OCI-LY7 (cell line): ENCODE data around the gene C8G. TPM values are rescaled to one million over a fixed set of nuclear protein-coding genes. Genes with fewer than 3 reads are reported as not detected.

Experiments used
- BruUV-seq: library from RNA; stranded (reverse); fragments of 400-500 nt; replicated peaks from 2 replicates; lab custom pipeline; 2021; lab: Mats Ljungman, UMichigan
- CTCF ChIA-PET: fragments of 300-600 bp; sonication (Branson Sonifier 250); formaldehyde crosslinking; loops from one replicate; lab custom pipeline; 2022; ENCODE audit warnings: antibody characterized with exemption; ENCODE audit not compliant: unreplicated experiment; lab: Charles Lee
- POLR2A ChIA-PET: fragments of 300-600 bp; sonication (Branson Sonifier 250); formaldehyde crosslinking; loops from one replicate; lab custom pipeline; 2022; ENCODE audit warnings: antibody characterized with exemption; lab: Charles Lee
- DNase-seq: peaks from one replicate; pipeline ENCODE4 v3.0.0-alpha.2; 2015; ENCODE audit warnings: low spot score
- H2AFZ ChIP-seq: fragments of 200-600 bp; sonication (generic), shearing (Covaris generic); 2 replicates; pipeline ENCODE4 v1.6.1; 2014; ENCODE audit warnings: mild to moderate bottlenecking, antibody characterized with exemption, low read length, moderate library complexity
- H3K27ac ChIP-seq: fragments of 200-600 bp; sonication (generic); 2 replicates; pipeline ENCODE4 v1.5.1; 2014; ENCODE audit warnings: mixed run types, low read depth, mild to moderate bottlenecking, moderate library complexity, low read length, inconsistent platforms; ENCODE audit not compliant: poor library complexity, severe bottlenecking
- H3K36me3 ChIP-seq: fragments of 200-600 bp; sonication (generic); 2 replicates; pipeline ENCODE4 v1.6.1; 2014; ENCODE audit warnings: mild to moderate bottlenecking, antibody characterized with exemption, low read length, moderate library complexity, mixed read lengths; ENCODE audit not compliant: insufficient read depth
- H3K4me1 ChIP-seq: fragments of 200-600 bp; sonication (generic); 2 replicates; pipeline ENCODE4 v1.5.1; 2014; ENCODE audit warnings: mild to moderate bottlenecking, low read length; ENCODE audit not compliant: insufficient read depth, poor library complexity, severe bottlenecking
- H3K4me2 ChIP-seq: fragments of 200-600 bp; sonication (generic); 2 replicates; pipeline ENCODE4 v1.6.1; 2014; ENCODE audit warnings: mild to moderate bottlenecking, low read length
- H3K4me3 ChIP-seq: fragments of 200-600 bp; sonication (generic); 2 replicates; pipeline ENCODE4 v1.5.1; 2014; ENCODE audit warnings: mild to moderate bottlenecking, low read depth, low read length; ENCODE audit not compliant: poor library complexity, severe bottlenecking
- H3K79me2 ChIP-seq: fragments of 200-600 bp; sonication (generic); 2 replicates; pipeline ENCODE4 v1.6.1; 2016; ENCODE audit warnings: low read depth, mild to moderate bottlenecking, low read length, moderate library complexity, mixed read lengths; ENCODE audit not compliant: insufficient read depth
- H3K9me2 ChIP-seq: fragments of 200-600 bp; sonication (generic); 2 replicates; pipeline ENCODE4 v1.6.1; 2016; ENCODE audit warnings: mild to moderate bottlenecking, low read length, mixed read lengths; ENCODE audit not compliant: insufficient read depth
- H3K9me3 ChIP-seq: fragments of 200-600 bp; sonication (generic); 2 replicates; pipeline ENCODE4 v1.6.1; 2014; ENCODE audit warnings: mild to moderate bottlenecking, mixed run types, low read length, mixed read lengths
- H4K20me1 ChIP-seq: fragments of 200-600 bp; sonication (generic); 2 replicates; pipeline ENCODE4 v1.6.1; 2014; ENCODE audit warnings: mild to moderate bottlenecking, antibody characterized with exemption, low read length, moderate library complexity, mixed read lengths; ENCODE audit not compliant: insufficient read depth
- CTCF ChIP-seq: fragments of 200-600 bp; sonication (generic); conservative IDR thresholded peaks from 2 replicates; pipeline ENCODE4 v1.5.1; 2014; ENCODE audit warnings: mild to moderate bottlenecking, antibody characterized with exemption, low read length, moderate library complexity, mixed read lengths
- EZH2phosphoT487 ChIP-seq: fragments of 200-600 bp; sonication (generic); IDR thresholded peaks from 2 replicates; pipeline ENCODE4 v1.6.1; 2018; ENCODE audit warnings: low read depth, borderline replicate concordance, mild to moderate bottlenecking, mixed run types, antibody characterized with exemption, low read length, moderate library complexity, mixed read lengths
- intact Hi-C: fragments of 100-400 bp; cut with micrococcal nuclease; formaldehyde crosslinking; loops from one replicate; pipeline ENCODE4 v1.10.0; 2022; ENCODE audit not compliant: unreplicated experiment
- total RNA-seq, 2 experiments: library from RNA; depleted of rRNA in 1 of 2; stranded (reverse); fragments of >200 nt in 1 of 2; shearing (Covaris generic) in 1 of 2; gene quantifications; 2 replicates each; pipeline ENCODE4 v1.2.3, GENCODE V29; 2014 to 2022

Gene C8G
- total RNA-seq, 2 experiments from 2014 or later: 0.95 to 2.2 TPM

DNA sequence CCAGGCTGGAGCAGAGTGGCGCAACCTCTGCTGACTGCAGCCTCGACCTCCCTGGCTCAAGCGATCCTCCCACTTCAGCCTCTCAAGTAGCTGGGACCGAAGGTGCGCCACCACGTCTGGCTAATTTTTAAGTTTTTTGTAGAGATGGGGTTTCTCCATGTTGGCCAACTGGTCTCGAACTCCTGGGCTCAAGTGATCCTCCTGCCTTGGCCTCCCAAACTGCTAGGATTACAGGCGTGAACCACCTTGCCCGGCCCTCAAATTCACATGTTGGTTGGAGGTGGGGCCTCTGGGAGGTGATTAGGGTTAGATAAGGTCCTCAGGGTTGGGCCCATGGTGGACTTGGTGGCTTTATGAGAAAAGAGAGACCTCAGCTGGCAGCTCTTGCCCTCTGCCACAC is 17.1 kb downstream of the C8G start:
- H3K9me3 ChIP-seq: no peaks in the 10 kb centered on the region
- no peaks in the 10 kb centered on the region for H3K79me2 ChIP-seq
- H3K4me3 ChIP-seq: no peak overlapping the region
- no peak for DNase-seq
- H3K9me2 ChIP-seq: no peaks in the 10 kb centered on the region
- H2AFZ ChIP-seq: no peak overlapping the region
- intact Hi-C loops: no loop called here
- no peak overlapping the region for H3K27ac ChIP-seq
- no peaks in the 10 kb centered on the region for H4K20me1 ChIP-seq
- no peaks in the 10 kb centered on the region for H3K36me3 ChIP-seq
- TF ChIP-seq CTCF (no peak), EZH2phosphoT487 (no peak)
- peaks cover 8% of the 10 kb centered on the region for H3K4me1 ChIP-seq
- no peak overlapping the region for H3K4me2 ChIP-seq
- no TSS peak for BruUV-seq
- ChIA-PET POLR2A (interaction anchor here (0.6 kb wide), 1 partner anchor 90 kb away, joined by 3 read pairs; no protein-coding TSS in a partner anchor), CTCF (no interaction called here)

DNA sequence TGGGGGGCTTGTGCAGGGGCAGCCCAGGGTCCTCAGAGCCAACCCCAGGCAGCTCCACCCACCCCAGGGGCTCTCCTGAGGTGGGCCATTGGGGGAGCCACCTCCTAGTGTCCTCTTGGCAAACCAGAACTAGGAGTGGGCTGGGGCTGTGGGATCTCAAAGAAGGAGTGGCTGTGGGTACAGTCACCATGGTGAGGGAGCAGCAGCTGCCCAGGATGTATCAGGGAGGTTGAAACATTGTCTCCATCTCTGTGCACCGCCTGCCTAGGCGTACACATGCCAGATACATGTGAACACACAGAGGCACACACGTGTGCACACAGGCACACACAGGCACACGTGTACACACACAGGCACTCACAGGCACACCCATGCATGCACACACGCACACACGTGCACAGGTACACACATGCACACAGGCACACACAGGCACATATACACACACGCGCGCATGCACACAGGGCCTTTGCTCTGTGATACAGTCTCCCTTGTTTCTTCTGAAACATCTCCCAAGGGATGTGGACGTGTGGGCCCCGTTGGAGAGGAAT is 17.7 kb downstream of the C8G start:
- CTCF ChIA-PET: no interaction called here
- H3K4me3 ChIP-seq: no peak overlapping the region
- BruUV-seq: no TSS peak
- H2AFZ ChIP-seq: no peak overlapping the region
- H3K9me3 ChIP-seq: no peaks in the 10 kb centered on the region
- H4K20me1 ChIP-seq: no peaks in the 10 kb centered on the region
- H3K79me2 ChIP-seq: no peaks in the 10 kb centered on the region
- no peak overlapping the region for H3K4me2 ChIP-seq
- no peak for DNase-seq
- POLR2A ChIA-PET: interaction anchor here (0.6 kb wide), 1 partner anchor 90 kb away, joined by 3 read pairs; no protein-coding TSS in a partner anchor
- TF ChIP-seq CTCF: no peak
- TF ChIP-seq EZH2phosphoT487: no peak
- H3K9me2 ChIP-seq: no peaks in the 10 kb centered on the region
- peaks cover 8% of the 10 kb centered on the region for H3K4me1 ChIP-seq
- H3K36me3 ChIP-seq: no peaks in the 10 kb centered on the region
- intact Hi-C loops: no loop called here
- H3K27ac ChIP-seq: no peak overlapping the region

DNA sequence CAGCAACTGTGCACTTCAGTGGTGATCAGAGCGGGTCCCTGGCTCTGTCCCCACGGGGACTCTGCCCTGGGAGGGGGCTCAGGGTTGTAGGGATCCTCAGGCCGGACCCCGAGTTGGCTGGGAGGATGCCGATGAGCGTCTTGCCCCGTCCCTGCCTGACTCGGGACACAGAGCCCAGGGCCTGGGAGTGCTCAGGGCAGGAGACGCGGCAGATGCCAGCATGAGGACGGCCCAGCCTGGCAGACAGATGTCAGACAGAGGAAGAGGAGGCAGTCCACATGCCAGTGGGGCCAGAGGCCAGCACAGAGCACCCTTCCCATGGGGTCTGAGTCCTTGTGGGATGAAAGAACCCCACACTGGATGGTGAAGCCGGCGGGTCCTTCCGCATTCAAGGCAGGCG is 18.3 kb downstream of the C8G start:
- no TSS peak for BruUV-seq
- Histone ChIP-seq H3K9me3 (no peaks in the 10 kb centered on the region), H3K79me2 (no peaks in the 10 kb centered on the region), H3K4me2 (no peak overlapping the region), H4K20me1 (no peaks in the 10 kb centered on the region), H3K9me2 (no peaks in the 10 kb centered on the region), H3K4me1 (peaks cover 8% of the 10 kb centered on the region), H3K27ac (no peak overlapping the region), H3K4me3 (no peak overlapping the region), H2AFZ (no peak overlapping the region), H3K36me3 (no peaks in the 10 kb centered on the region)
- intact Hi-C loops: no loop called here
- ChIA-PET CTCF (no interaction called here), POLR2A (no interaction called here)
- no peak for DNase-seq
- no peak for TF ChIP-seq CTCF
- TF ChIP-seq EZH2phosphoT487: no peak
